Caco-2 (cell line): ENCODE measurements around the gene TGFB3. TPM values are rescaled to one million over a fixed set of nuclear protein-coding genes. Genes with fewer than 3 reads are reported as not detected.

ENCODE experiments used
- BruUV-seq: library from RNA; stranded (reverse); fragments of 400-500 nt; replicated peaks from 2 replicates; lab custom pipeline; 2021; lab: Mats Ljungman, UMichigan
- CTCF ChIA-PET: fragments of 300-600 bp; sonication (Branson Sonifier 250); formaldehyde crosslinking; loops from one replicate; lab custom pipeline; 2022; ENCODE audit warnings: antibody characterized with exemption; lab: Charles Lee
- POLR2A ChIA-PET: fragments of 300-600 bp; sonication (Branson Sonifier 250); formaldehyde crosslinking; loops from one replicate; lab custom pipeline; 2022; ENCODE audit warnings: antibody characterized with exemption; lab: Charles Lee
- DNase-seq, 2 experiments: peaks; one replicate each; pipeline versions ENCODE4 v3.0.0 to v3.0.0-alpha.2; 2020 to 2022
- H3K27me3 ChIP-seq: replicated peaks from 2 replicates; pipeline ENCODE4 v1.6.0; 2011; ENCODE audit warnings: low read length; ENCODE audit not compliant: control insufficient read depth, insufficient read depth
- H3K36me3 ChIP-seq: 2 replicates; pipeline ENCODE4 v1.5.1; 2011; ENCODE audit warnings: low read length; ENCODE audit not compliant: control insufficient read depth, insufficient read depth
- H3K4me1 ChIP-seq: fragments of 250-450 bp; sonication (Bioruptor Pico); 2 replicates; pipeline ENCODE4 v1.5.1; 2020; ENCODE audit warnings: mild to moderate bottlenecking
- H3K4me3 ChIP-seq: 2 replicates; pipeline ENCODE4 v1.5.1; 2011; ENCODE audit warnings: low read depth, mild to moderate bottlenecking, control low read depth, low read length
- H3K9me3 ChIP-seq: fragments of 250-450 bp; sonication (Bioruptor Pico); 2 replicates; pipeline ENCODE4 v1.5.1; 2020; ENCODE audit warnings: mild to moderate bottlenecking, moderate library complexity
- H3K27ac Mint-ChIP-seq: one replicate; pipeline ENCODE4 v1.8.0; 2022; ENCODE audit warnings: mixed read lengths; ENCODE audit not compliant: unreplicated experiment
- H3K27me3 Mint-ChIP-seq: one replicate; pipeline ENCODE4 v1.8.0; 2022; ENCODE audit warnings: mixed read lengths; ENCODE audit not compliant: insufficient read depth, unreplicated experiment
- H3K36me3 Mint-ChIP-seq: one replicate; pipeline ENCODE4 v1.8.0; 2022; ENCODE audit warnings: mild to moderate bottlenecking, mixed read lengths; ENCODE audit not compliant: insufficient read depth, unreplicated experiment
- H3K4me1 Mint-ChIP-seq: one replicate; pipeline ENCODE4 v1.8.0; 2022; ENCODE audit warnings: low read depth, mixed read lengths; ENCODE audit not compliant: unreplicated experiment
- H3K4me3 Mint-ChIP-seq: one replicate; pipeline ENCODE4 v1.8.0; 2022; ENCODE audit warnings: mild to moderate bottlenecking, moderate library complexity, mixed read lengths; ENCODE audit not compliant: unreplicated experiment
- H3K9me3 Mint-ChIP-seq: one replicate; pipeline ENCODE4 v1.8.0; 2022; ENCODE audit warnings: mixed read lengths; ENCODE audit not compliant: unreplicated experiment
- CTCF ChIP-seq, 2 experiments: fragments of 200-600 bp in 1 of 2; IDR thresholded peaks; 1 replicate in 1 of 2; 2 replicates in 1 of 2; pipeline versions ENCODE4 v1.5.1 to v1.8.0; 2011 to 2022; ENCODE audit warnings: antibody characterized with exemption in 1 of 2, control low read depth in 1 of 2, inconsistent platforms in 1 of 2, low read depth in 1 of 2, low read length in 1 of 2, mild to moderate bottlenecking in 1 of 2, moderate library complexity in 1 of 2; ENCODE audit not compliant: insufficient read depth in 1 of 2, severe bottlenecking in 1 of 2, unreplicated experiment in 1 of 2
- intact Hi-C: fragments of 100-400 bp; cut with micrococcal nuclease; formaldehyde crosslinking; loops from one replicate; pipeline ENCODE4 v1.10.0; 2022; ENCODE audit not compliant: unreplicated experiment
- total RNA-seq: library from RNA; stranded (reverse); gene quantifications from 2 replicates; pipeline ENCODE4 v1.2.3, GENCODE V29; 2022

Gene TGFB3
- total RNA-seq, 1 experiment from 2014 or later = 10.2 TPM

DNA sequence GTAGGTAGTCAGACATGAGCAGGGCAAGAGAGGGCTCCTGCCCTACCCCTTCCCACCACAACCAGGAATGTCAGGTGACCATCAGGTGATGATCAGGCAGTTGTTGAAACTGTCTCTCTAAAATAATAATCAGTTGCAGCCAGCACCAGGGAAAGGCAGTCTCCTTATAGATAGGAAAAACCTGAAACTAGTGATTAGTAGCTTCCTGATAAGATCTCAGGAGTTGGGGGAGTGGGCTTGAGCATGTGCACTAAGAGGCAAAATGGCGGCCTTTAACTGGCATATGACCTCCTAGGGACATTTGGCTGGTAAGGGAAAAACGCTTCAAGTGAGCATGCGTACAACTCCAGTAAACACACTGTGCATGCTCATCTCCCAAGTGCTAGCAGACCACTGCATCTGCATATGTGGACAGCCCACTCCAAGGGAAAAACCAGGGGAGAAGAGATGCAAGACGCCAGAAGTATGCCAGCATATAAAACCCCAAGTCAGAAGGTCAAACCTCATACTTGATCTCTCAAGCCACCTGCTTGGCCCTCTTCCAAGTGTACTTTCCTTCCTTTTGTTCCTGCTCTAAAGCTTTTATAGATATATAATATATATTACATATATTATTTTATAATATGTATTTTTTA is 37.1 kb downstream of the TGFB3 start:
- H3K4me1 ChIP-seq = no peaks in the 10 kb centered on the region
- intact Hi-C loops = no loop called here
- Mint-ChIP-seq H3K9me3 (no peaks in the 10 kb centered on the region), H3K4me3 (no peak overlapping the region), H3K27ac (no peak overlapping the region), H3K36me3 (no peaks in the 10 kb centered on the region), H3K4me1 (no peaks in the 10 kb centered on the region), H3K27me3 (no peaks in the 10 kb centered on the region)
- no peak for DNase-seq
- no peaks in the 10 kb centered on the region for H3K9me3 ChIP-seq
- no peaks in the 10 kb centered on the region for H3K36me3 ChIP-seq
- BruUV-seq = no TSS peak
- no peaks in the 10 kb centered on the region for H3K27me3 ChIP-seq
- TF ChIP-seq CTCF (IDR thresholded peaks at IDR 0.05; ENCODE audit: insufficient read depth in 1 of 2, low read depth in 1 of 2, low read length in 1 of 2, severe bottlenecking in 1 of 2, unreplicated experiment in 1 of 2) = no peak
- POLR2A ChIA-PET = no interaction called here
- CTCF ChIA-PET = no interaction called here
- H3K4me3 ChIP-seq = no peak overlapping the region

- Mint-ChIP-seq H3K36me3 (no peaks in the 10 kb centered on the region), H3K27me3 (no peaks in the 10 kb centered on the region), H3K4me3 (no peak overlapping the region), H3K9me3 (no peaks in the 10 kb centered on the region), H3K4me1 (no peaks in the 10 kb centered on the region), H3K27ac (no peak overlapping the region)
- no peak for TF ChIP-seq CTCF (IDR thresholded peaks at IDR 0.05; ENCODE audit: insufficient read depth in 1 of 2, low read depth in 1 of 2, low read length in 1 of 2, severe bottlenecking in 1 of 2, unreplicated experiment in 1 of 2)
- Histone ChIP-seq H3K4me1 (no peaks in the 10 kb centered on the region), H3K9me3 (no peaks in the 10 kb centered on the region), H3K4me3 (no peak overlapping the region), H3K27me3 (no peaks in the 10 kb centered on the region), H3K36me3 (no peaks in the 10 kb centered on the region)
- CTCF ChIA-PET = interaction anchor here (0.9 kb wide), 1 partner anchor 140 kb away, joined by 3 read pairs; no protein-coding TSS in a partner anchor
- POLR2A ChIA-PET = no interaction called here
- intact Hi-C loops = no loop called here
- DNase-seq = no peak
- BruUV-seq = no TSS peak
Measured at GRCh38 chr14:75941030-75941429, 40.8 kb downstream of the TGFB3 start.

GRCh38 chr14:75939200-75939599 is 42.6 kb downstream of the TGFB3 start:
- no peak for DNase-seq
- Histone ChIP-seq H3K9me3 (no peaks in the 10 kb centered on the region), H3K4me1 (no peaks in the 10 kb centered on the region), H3K27me3 (no peaks in the 10 kb centered on the region), H3K4me3 (no peak overlapping the region), H3K36me3 (no peaks in the 10 kb centered on the region)
- ChIA-PET POLR2A (no interaction called here), CTCF (no interaction called here)
- no peaks in the 10 kb centered on the region for H3K27me3 Mint-ChIP-seq
- TF ChIP-seq CTCF (IDR thresholded peaks at IDR 0.05; ENCODE audit: insufficient read depth in 1 of 2, low read depth in 1 of 2, low read length in 1 of 2, severe bottlenecking in 1 of 2, unreplicated experiment in 1 of 2) = no peak
- H3K36me3 Mint-ChIP-seq = no peaks in the 10 kb centered on the region
- no peaks in the 10 kb centered on the region for H3K9me3 Mint-ChIP-seq
- no peaks in the 10 kb centered on the region for H3K4me1 Mint-ChIP-seq
- BruUV-seq = no TSS peak
- H3K27ac Mint-ChIP-seq = no peak overlapping the region
- intact Hi-C loops = no loop called here
- H3K4me3 Mint-ChIP-seq = no peak overlapping the region
